GM19468 (cell line): ENCODE data around the gene MVK.

Source experiments
- ATAC-seq: cut with Tn5 transposase; IDR thresholded peaks from one replicate; pipeline ENCODE4 v1.9.1; 2021; ENCODE audit warnings: mild to moderate bottlenecking, moderate library complexity, moderate number of reproducible peaks; ENCODE audit not compliant: unreplicated experiment; ENCODE audit errors: extremely low read depth

The MVK gene

DNA sequence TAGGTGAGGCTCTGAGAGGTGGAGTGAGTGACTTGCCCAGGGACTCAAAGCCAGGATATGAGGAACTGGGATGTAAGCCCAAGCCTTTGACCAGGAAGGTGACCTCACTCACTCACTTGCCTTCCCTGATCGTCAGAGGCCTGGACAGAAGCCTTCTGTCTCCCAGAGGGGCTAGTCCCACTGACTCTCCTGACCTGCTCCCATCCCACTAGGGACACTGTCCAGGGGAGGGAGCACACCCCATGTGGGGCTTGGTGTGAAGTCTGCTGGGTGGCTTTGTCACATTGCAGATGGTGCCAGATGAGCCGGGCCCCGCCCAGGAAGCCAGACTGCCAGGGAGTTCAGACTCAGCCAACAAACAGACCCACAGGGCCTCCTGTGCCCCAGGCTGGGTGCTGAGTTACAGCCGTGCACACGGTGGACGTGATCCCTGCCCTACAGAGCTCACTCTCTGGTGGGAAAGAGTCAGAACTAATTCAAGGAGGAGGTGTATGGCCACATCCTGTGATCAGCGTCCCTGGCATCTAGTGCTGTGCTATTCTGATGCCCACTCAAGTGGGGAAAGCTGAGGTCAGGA, 28.6 kb upstream of the MVK start:
- no peak for ATAC-seq

- ATAC-seq = no peak
Observed at GRCh38 chr12:109545826-109546225, 27.8 kb upstream of the MVK start.

DNA sequence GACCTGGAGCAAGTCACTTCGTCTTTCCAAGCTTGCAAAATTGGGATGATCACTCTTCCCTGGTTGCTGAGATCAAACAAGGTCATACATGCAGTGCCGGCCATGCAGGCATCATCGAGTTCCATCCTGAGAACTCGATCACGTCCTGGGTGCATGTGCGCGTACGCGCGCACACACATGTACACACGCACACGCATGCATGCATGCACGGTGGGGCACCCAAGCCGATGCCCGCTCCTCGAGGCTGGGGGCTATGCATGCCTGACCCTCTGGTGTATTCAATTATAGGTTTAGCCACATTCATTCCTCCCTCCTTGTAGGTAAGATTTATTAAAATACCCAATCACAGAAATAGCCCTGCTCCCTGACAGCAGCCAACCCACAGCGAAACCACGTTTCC, 26.3 kb upstream of the MVK start:
- no peak for ATAC-seq

GRCh38 chr12:109548258-109548657, 25.3 kb upstream of the MVK start:
- ATAC-seq = no peak

GRCh38 chr12:109549613-109550270, 23.9 kb upstream of the MVK start:
- no peak for ATAC-seq

GRCh38 chr12:109550281-109550680, 23.3 kb upstream of the MVK start:
- no peak for ATAC-seq

DNA sequence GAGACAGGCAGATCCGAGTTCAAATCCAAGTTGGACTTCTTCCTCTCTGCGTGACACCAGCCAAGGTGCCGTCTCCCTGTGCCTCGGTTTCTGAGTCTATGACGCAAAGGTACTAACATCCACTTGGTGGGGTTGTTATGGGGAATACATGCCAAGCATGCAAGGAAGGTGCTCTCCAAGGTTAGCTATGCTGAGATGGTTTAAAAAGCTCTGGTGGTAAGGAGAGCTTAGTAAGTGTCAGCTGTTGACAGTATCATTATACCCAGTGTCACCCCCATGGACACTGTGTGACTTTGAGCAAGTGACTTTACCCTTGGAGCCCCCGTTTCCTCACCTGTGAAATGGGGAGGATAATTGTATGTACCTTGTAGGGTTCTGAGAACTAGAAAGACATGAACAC, 22.5 kb upstream of the MVK start:
- ATAC-seq = no peak

DNA sequence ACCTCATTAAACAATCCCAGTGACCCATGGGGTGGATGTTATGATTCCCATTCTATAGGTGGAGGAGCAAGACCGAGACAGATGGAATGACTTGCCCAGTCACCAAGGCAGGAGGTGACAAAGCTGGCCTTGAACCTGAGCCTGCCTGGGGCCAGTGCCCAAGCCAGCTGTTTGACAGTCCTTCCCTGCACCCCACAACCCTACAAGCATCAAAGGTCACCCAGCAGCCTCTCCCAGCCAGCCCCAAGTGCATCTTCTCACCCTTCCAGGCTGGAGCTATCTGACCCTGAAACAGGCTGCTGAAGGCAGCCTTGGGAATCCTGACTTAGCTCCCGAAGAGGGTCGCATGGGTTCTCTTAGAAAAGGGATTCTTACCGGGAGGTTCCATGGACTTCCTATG, 20.6 kb upstream of the MVK start:
- ATAC-seq = no peak

DNA sequence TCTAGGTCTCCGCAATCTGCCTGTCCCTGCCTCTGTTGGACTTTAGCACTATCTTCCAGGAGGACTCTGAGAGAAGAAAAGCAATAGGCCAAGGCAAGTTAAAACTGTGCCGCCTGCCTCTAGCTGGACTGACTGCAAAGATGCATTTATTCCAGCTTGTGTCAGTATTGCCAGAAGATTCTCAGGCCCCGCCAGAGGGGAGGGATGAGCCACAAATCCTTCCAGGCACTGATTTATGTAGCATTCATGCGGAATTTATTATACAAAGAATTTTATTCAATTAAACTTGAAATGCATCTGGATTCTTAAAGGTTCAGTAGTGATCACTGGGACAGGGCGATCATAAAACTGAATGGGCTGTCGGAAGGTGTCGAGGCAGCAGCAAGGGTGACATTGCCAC, 20.1 kb upstream of the MVK start:
- no peak for ATAC-seq

GRCh38 chr12:109553906-109554500, 19.6 kb upstream of the MVK start:
- ATAC-seq = no peak

GRCh38 chr12:109554761-109555160, 18.8 kb upstream of the MVK start:
- ATAC-seq = no peak

DNA sequence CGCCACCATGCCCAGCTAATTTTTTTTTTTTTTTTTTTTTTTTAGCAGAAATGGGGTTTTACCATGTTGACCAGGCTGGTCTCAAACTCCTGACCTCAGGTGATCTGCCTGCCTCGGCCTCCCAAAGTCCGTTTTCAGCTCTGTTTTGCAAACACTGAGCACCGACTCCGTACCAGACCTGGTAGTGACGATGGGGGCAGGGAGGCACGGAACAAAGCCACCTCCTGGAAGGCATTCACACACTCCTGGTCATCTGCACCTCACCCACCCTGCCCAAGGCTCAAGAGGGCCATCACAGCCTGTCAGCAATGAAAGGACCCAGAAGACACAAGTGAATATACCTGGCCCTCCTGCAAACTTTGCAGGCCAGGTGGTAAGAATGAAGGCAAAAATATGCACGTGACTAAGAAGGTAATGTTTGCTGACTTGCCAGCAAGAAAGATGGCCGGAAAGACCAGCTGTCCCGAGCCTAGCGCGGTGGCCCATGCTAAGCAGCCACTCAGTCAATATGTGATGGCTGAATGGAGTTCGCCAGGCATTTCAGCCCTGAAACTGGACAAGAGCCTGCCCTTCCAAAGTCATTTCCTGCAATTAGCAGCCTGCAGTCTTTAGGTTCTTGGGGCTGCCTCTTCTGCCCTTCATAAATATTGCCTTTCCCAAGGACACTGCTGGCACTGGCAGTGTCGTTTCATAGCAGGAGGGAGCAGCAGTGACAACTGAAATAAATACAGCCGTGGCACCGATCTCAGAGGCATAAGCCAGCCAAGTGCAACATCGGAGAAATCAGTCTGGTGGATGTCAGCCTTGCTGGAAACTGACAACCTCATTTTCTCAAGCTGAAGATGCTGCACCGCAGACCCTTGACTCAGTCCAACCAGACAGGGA, 17.9 kb upstream of the MVK start:
- ATAC-seq = no peak

GRCh38 chr12:109557200-109557599, 16.4 kb upstream of the MVK start:
- no peak for ATAC-seq

GRCh38 chr12:109557805-109558204, 15.8 kb upstream of the MVK start:
- no peak for ATAC-seq

DNA sequence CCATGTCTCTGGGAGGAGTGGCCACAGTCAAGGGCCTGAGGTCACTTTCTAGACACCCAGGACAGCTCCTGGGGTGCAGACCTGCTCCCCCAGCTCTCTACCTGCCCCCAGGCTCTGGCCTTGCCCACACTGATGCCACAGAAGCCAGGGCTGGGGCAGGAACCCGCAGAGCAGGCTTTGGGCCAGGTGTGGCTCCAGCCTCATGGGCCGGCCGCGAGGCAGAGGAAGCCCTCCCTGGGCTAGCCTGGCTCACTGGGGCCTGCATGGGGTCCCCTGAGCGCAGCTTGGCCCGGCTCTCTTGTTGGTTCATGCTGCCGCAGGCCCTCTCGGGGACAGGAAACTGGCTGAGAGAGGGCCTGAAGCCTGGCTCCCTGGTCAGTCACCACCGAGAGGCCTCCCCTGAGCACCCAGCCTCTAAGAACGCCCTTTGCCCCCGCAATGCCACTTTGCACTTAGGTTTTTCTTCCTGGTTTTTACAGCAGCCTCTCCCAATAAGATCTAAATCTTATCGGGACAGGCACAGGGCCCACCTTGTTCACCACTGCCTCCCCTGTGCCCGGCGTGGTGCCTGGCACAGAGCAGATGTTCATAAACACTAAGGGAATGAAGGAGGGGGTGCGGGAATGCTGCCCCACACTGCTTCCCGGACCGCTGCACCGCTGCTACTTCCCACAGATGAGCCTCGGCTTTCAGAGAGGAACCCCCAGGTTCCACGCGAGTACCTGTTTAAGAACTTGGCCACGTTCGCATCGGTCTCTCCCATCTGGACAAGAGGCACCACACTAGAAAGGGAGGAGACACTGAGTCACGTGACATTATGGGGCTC, 15.0 kb upstream of the MVK start:
- ATAC-seq = no peak

GRCh38 chr12:109559200-109559505, 14.4 kb upstream of the MVK start:
- no peak for ATAC-seq

GRCh38 chr12:109559601-109560000, 14.0 kb upstream of the MVK start:
- no peak for ATAC-seq

- no peak for ATAC-seq
Observed at GRCh38 chr12:109560867-109561710, 12.5 kb upstream of the MVK start.

- ATAC-seq = no peak
Observed at GRCh38 chr12:109561711-109562030, 11.9 kb upstream of the MVK start.

DNA sequence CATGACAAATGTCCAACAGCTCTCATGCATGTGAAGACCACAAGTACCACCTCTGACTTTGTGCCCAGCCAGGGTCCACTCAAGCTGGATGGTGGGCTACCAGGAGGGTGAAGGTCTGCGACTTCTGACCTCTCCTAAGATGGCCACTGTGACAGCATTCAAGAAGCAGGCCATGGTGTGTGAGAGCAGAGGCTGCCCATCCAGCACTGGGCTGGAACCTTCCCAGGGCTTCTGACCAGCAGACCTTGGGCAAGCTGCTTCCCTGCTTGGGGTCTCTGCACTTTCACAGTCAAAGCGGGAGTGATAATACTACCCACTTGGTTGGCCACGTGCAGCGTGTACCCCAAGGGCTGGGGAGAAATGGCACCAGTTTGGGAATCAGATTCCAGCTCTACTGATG, 10.7 kb upstream of the MVK start:
- no peak for ATAC-seq
